ENCODE measurements around the gene GANC. TPM values are rescaled to one million over a fixed set of nuclear protein-coding genes. Genes with fewer than 3 reads are reported as not detected.
"Not testable (repeated sequence)": the region's sequence is repeated elsewhere in the genome, so short reads cannot be mapped to it uniquely, and the experiment has no call there.

The GANC gene
- total RNA-seq, 2 donors from 2014 or later, result 25.0 to 32.4 TPM

- H3K9me3 Mint-ChIP-seq, result no peaks in the 10 kb centered on the region
- peaks cover 7% of the 10 kb centered on the region in 2 donors for H3K36me3 Mint-ChIP-seq
- H3K27ac Mint-ChIP-seq, result no peak overlapping the region
- DNase-seq (ENCODE audit: low spot score in 2 of 2) (no peak), ATAC-seq (no peak)
Measured at GRCh38 chr15:42319206-42319605, 46.2 kb downstream of the GANC start.

GRCh38 chr15:42324308-42324707, 51.3 kb downstream of the GANC start:
- H3K27ac Mint-ChIP-seq, result no peak overlapping the region

GRCh38 chr15:42329161-42329560, 56.2 kb downstream of the GANC start:
- no peak for ATAC-seq
- H3K9me3 Mint-ChIP-seq, result no peaks in the 10 kb centered on the region
- H3K27ac Mint-ChIP-seq, result no peak overlapping the region
- peaks cover 0 to 5% of the 10 kb centered on the region in 2 donors for H3K36me3 Mint-ChIP-seq
- DNase-seq (ENCODE audit: low spot score in 2 of 2), result no peak

More at GRCh38 chr15:42324308-42324707, 51.3 kb downstream of the GANC start:
- Mint-ChIP-seq H3K36me3 (peaks cover 7% of the 10 kb centered on the region in 2 donors), H3K9me3 (no peaks in the 10 kb centered on the region)
- ATAC-seq, result no peak
- no peak for DNase-seq (ENCODE audit: low spot score in 2 of 2)

GRCh38 chr15:42329992-42330391, 57.0 kb downstream of the GANC start:
- Mint-ChIP-seq H3K36me3 (peaks cover 4 to 12% of the 10 kb centered on the region in 2 donors), H3K27ac (no peak overlapping the region), H3K9me3 (peaks cover 4 to 6% of the 10 kb centered on the region in 2 donors)
- no peak for DNase-seq (ENCODE audit: low spot score in 2 of 2)
- no peak for ATAC-seq

- ATAC-seq (no peak), DNase-seq (ENCODE audit: low spot score in 2 of 2) (no peak)
- Mint-ChIP-seq H3K36me3 (peaks cover 9 to 24% of the 10 kb centered on the region in 2 donors), H3K27ac (no peak overlapping the region), H3K9me3 (peaks cover 7 to 10% of the 10 kb centered on the region in 2 donors)
Measured at GRCh38 chr15:42331235-42331634, 58.2 kb downstream of the GANC start.

- H3K27ac Mint-ChIP-seq, result no peak overlapping the region
- peaks cover 7 to 10% of the 10 kb centered on the region in 2 donors for H3K9me3 Mint-ChIP-seq
- no peak for DNase-seq (ENCODE audit: low spot score in 2 of 2)
- ATAC-seq, result no peak
- H3K36me3 Mint-ChIP-seq, result peaks cover 9 to 27% of the 10 kb centered on the region in 2 donors
Measured at GRCh38 chr15:42332331-42332730, 59.3 kb downstream of the GANC start.

GRCh38 chr15:42335074-42335473, 62.1 kb downstream of the GANC start:
- no peak for DNase-seq (ENCODE audit: low spot score in 2 of 2)

GRCh38 chr15:42336650-42337049, 63.6 kb downstream of the GANC start:
- H3K9me3 Mint-ChIP-seq, result peaks cover 7 to 10% of the 10 kb centered on the region in 2 donors
- not testable (repeated sequence) for ATAC-seq; H3K27ac Mint-ChIP-seq; DNase-seq (ENCODE audit: low spot score in 2 of 2)
- H3K36me3 Mint-ChIP-seq, result peaks cover 9 to 27% of the 10 kb centered on the region in 2 donors

More at GRCh38 chr15:42335074-42335473, 62.1 kb downstream of the GANC start:
- H3K36me3 Mint-ChIP-seq, result peaks cover 9 to 27% of the 10 kb centered on the region in 2 donors
- no peak overlapping the region for H3K27ac Mint-ChIP-seq
- ATAC-seq, result no peak
- peaks cover 7 to 10% of the 10 kb centered on the region in 2 donors for H3K9me3 Mint-ChIP-seq

GRCh38 chr15:42337104-42337503, 64.1 kb downstream of the GANC start:
- H3K36me3 Mint-ChIP-seq, result peaks cover 9 to 27% of the 10 kb centered on the region in 2 donors
- DNase-seq (ENCODE audit: low spot score in 2 of 2); ATAC-seq; H3K27ac Mint-ChIP-seq: not testable (repeated sequence)
- peaks cover 7 to 10% of the 10 kb centered on the region in 2 donors for H3K9me3 Mint-ChIP-seq

GRCh38 chr15:42338500-42338899, 65.5 kb downstream of the GANC start:
- H3K36me3 Mint-ChIP-seq, result peaks cover 9 to 25% of the 10 kb centered on the region in 2 donors
- DNase-seq (ENCODE audit: low spot score in 2 of 2), result no peak
- H3K9me3 Mint-ChIP-seq, result peaks cover 7 to 10% of the 10 kb centered on the region in 2 donors
- no peak overlapping the region for H3K27ac Mint-ChIP-seq
- no peak for ATAC-seq

GRCh38 chr15:42343596-42344232, 70.7 kb downstream of the GANC start:
- no peaks in the 10 kb centered on the region for H3K36me3 Mint-ChIP-seq
- H3K27ac Mint-ChIP-seq, result peak overlapping the region in 1 of 2 donors; percentile 7
- ATAC-seq (no peak), DNase-seq (ENCODE audit: low spot score in 2 of 2) (no peak)
- H3K9me3 Mint-ChIP-seq, result no peaks in the 10 kb centered on the region

GRCh38 chr15:42344763-42345162, 71.8 kb downstream of the GANC start:
- DNase-seq (ENCODE audit: low spot score in 2 of 2) (no peak), ATAC-seq (no peak)
- H3K36me3 Mint-ChIP-seq, result no peaks in the 10 kb centered on the region
- H3K9me3 Mint-ChIP-seq, result no peaks in the 10 kb centered on the region
- no peak overlapping the region for H3K27ac Mint-ChIP-seq

- DNase-seq (ENCODE audit: low spot score in 2 of 2) (no peak), ATAC-seq (no peak)
- H3K36me3 Mint-ChIP-seq, result no peaks in the 10 kb centered on the region
- no peak overlapping the region for H3K27ac Mint-ChIP-seq
- no peaks in the 10 kb centered on the region for H3K9me3 Mint-ChIP-seq
Measured at GRCh38 chr15:42345504-42345903, 72.5 kb downstream of the GANC start.

GRCh38 chr15:42348083-42348482, 75.1 kb downstream of the GANC start:
- H3K36me3 Mint-ChIP-seq, result peaks cover 0 to 8% of the 10 kb centered on the region in 2 donors
- no peaks in the 10 kb centered on the region for H3K9me3 Mint-ChIP-seq
- DNase-seq (ENCODE audit: low spot score in 2 of 2) (no peak), ATAC-seq (peak in 1 of 2 donors; percentile 55)
- H3K27ac Mint-ChIP-seq, result no peak overlapping the region

GRCh38 chr15:42349186-42349585, 76.2 kb downstream of the GANC start:
- no peaks in the 10 kb centered on the region for H3K9me3 Mint-ChIP-seq
- peak overlapping the region in 1 of 2 donors; percentile 73 for H3K27ac Mint-ChIP-seq
- peak in 1 of 2 donors; percentile 92 for ATAC-seq

GRCh38 chr15:42352401-42352800, 79.4 kb downstream of the GANC start:
- Mint-ChIP-seq H3K27ac (no peak overlapping the region), H3K9me3 (no peaks in the 10 kb centered on the region), H3K36me3 (peaks cover 0 to 13% of the 10 kb centered on the region in 2 donors)
- DNase-seq (ENCODE audit: low spot score in 2 of 2), result no peak
- ATAC-seq, result no peak

More at GRCh38 chr15:42349186-42349585, 76.2 kb downstream of the GANC start:
- DNase-seq (ENCODE audit: low spot score in 2 of 2), result no peak
- peaks cover 0 to 13% of the 10 kb centered on the region in 2 donors for H3K36me3 Mint-ChIP-seq

GRCh38 chr15:42353061-42353460, 80.1 kb downstream of the GANC start:
- no peak for DNase-seq (ENCODE audit: low spot score in 2 of 2)
- H3K27ac Mint-ChIP-seq, result no peak overlapping the region
- H3K36me3 Mint-ChIP-seq, result peaks cover 0 to 13% of the 10 kb centered on the region in 2 donors
- ATAC-seq, result no peak
- no peaks in the 10 kb centered on the region for H3K9me3 Mint-ChIP-seq

GRCh38 chr15:42354824-42355223, 81.8 kb downstream of the GANC start:
- ATAC-seq (no peak), DNase-seq (ENCODE audit: low spot score in 2 of 2) (no peak)
- H3K27ac Mint-ChIP-seq, result no peak overlapping the region
- no peaks in the 10 kb centered on the region for H3K9me3 Mint-ChIP-seq
- H3K36me3 Mint-ChIP-seq, result peaks cover 0 to 13% of the 10 kb centered on the region in 2 donors
